GM19099 (cell line): Measurements from ENCODE around the gene RBPJL.

ENCODE experiments used
- POLR2A ChIP-seq: IDR thresholded peaks from 3 replicates; pipeline ENCODE4 v1.6.1; 2011; ENCODE audit warnings: low read depth; ENCODE audit not compliant: insufficient read length; ENCODE audit errors: extremely low read depth

The RBPJL gene

GRCh38 chr20:45340951-45341350 lies 34.3 kb downstream of the RBPJL start:
- no peak for TF ChIP-seq POLR2A

GRCh38 chr20:45341579-45341938 lies 34.9 kb downstream of the RBPJL start:
- TF ChIP-seq POLR2A, result no peak

GRCh38 chr20:45341939-45342854 lies 35.6 kb downstream of the RBPJL start:
- TF ChIP-seq POLR2A, result no peak

- no peak for TF ChIP-seq POLR2A
Measured at GRCh38 chr20:45342855-45343531, 36.4 kb downstream of the RBPJL start.

GRCh38 chr20:45343532-45344167 lies 37.0 kb downstream of the RBPJL start:
- no peak for TF ChIP-seq POLR2A

- no peak for TF ChIP-seq POLR2A
Measured at GRCh38 chr20:45344168-45344860, 37.7 kb downstream of the RBPJL start.

- TF ChIP-seq POLR2A, result no peak
Measured at GRCh38 chr20:45345104-45345936, 38.7 kb downstream of the RBPJL start.

- TF ChIP-seq POLR2A, result no peak
Measured at GRCh38 chr20:45346291-45346718, 39.7 kb downstream of the RBPJL start.

GRCh38 chr20:45346851-45347250 lies 40.2 kb downstream of the RBPJL start:
- TF ChIP-seq POLR2A, result no peak

- no peak for TF ChIP-seq POLR2A
Measured at GRCh38 chr20:45347297-45347935, 40.8 kb downstream of the RBPJL start.

- peak; percentile 97 for TF ChIP-seq POLR2A
Measured at GRCh38 chr20:45347936-45348778, 41.5 kb downstream of the RBPJL start, which contains the start of gene SDC4. Gene SDC4, minus strand, starts transcription at chr20:45348424. Its CDS starts 40 bp downstream, at chr20:45348384.

- TF ChIP-seq POLR2A, result no peak
Measured at GRCh38 chr20:45350217-45350616, 43.6 kb downstream of the RBPJL start.

GRCh38 chr20:45352729-45353128 lies 46.1 kb downstream of the RBPJL start:
- TF ChIP-seq POLR2A, result no peak

- no peak for TF ChIP-seq POLR2A
Measured at GRCh38 chr20:45353746-45354145, 47.1 kb downstream of the RBPJL start.
